ENCODE measurements around the gene NFE2L3. TPM values are rescaled to one million over a fixed set of nuclear protein-coding genes. Genes with fewer than 3 reads are reported as not detected.
"Not testable (repeated sequence)": the region's sequence is repeated elsewhere in the genome, so short reads cannot be mapped to it uniquely, and the experiment has no call there.

The NFE2L3 gene
- total RNA-seq, 1 experiment from 2014 or later, result not detected

DNA sequence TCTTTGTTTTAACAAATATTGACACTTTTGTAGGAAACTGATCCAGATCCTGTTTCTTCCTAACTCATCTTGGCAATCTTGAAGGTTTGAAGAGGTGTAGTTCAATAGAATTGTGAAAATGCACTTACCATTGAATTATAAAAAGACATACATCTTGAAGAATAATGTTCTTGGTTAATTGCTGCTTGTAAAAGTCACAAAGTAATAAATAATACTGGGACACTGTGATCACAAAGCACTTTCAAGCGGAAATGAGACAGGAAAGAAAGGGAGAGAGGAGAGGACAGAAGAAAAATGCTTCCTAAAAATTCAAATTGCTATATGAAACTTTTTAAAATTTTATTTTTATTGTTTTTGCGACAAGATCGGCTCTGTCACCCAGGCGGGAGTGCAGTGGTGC lies 15.2 kb upstream of the NFE2L3 start:
- no peaks in the 10 kb centered on the region for H3K36me3 ChIP-seq
- H3K9me3 ChIP-seq (replicated peaks), result no peaks in the 10 kb centered on the region
- no peak for DNase-seq

GRCh38 chr7:26140380-26140779 lies 11.6 kb upstream of the NFE2L3 start:
- H3K27me3 ChIP-seq, result no peaks in the 10 kb centered on the region
- no peak for DNase-seq
- no peaks in the 10 kb centered on the region for H3K9me3 ChIP-seq (replicated peaks)
- H3K4me1 ChIP-seq, result no peaks in the 10 kb centered on the region
- no peak overlapping the region for H3K4me3 ChIP-seq
- no peak overlapping the region for H3K27ac ChIP-seq
- no peaks in the 10 kb centered on the region for H3K36me3 ChIP-seq

More for the DNA sequence above, 15.2 kb upstream of the NFE2L3 start:
- Histone ChIP-seq H3K4me1 (no peaks in the 10 kb centered on the region), H3K4me3 (no peak overlapping the region), H3K27me3 (peaks cover 6% of the 10 kb centered on the region; the same call in 1 of the 2 replicates), H3K27ac (no peak overlapping the region)

- no peaks in the 10 kb centered on the region for H3K36me3 ChIP-seq
- DNase-seq, result no peak
- H3K27me3 ChIP-seq, result no peaks in the 10 kb centered on the region
- no peaks in the 10 kb centered on the region for H3K4me1 ChIP-seq
- H3K4me3 ChIP-seq, result no peak overlapping the region
- H3K9me3 ChIP-seq (replicated peaks), result no peaks in the 10 kb centered on the region; the same call in 1 of the 2 replicates
- no peak overlapping the region for H3K27ac ChIP-seq
Observed at GRCh38 chr7:26141077-26141476, 10.9 kb upstream of the NFE2L3 start.

- H3K27me3 ChIP-seq, result no peaks in the 10 kb centered on the region
- no peaks in the 10 kb centered on the region for H3K4me1 ChIP-seq
- no peaks in the 10 kb centered on the region; the same call in 1 of the 2 replicates for H3K9me3 ChIP-seq (replicated peaks)
- no peaks in the 10 kb centered on the region for H3K36me3 ChIP-seq
- H3K27ac ChIP-seq, result no peak overlapping the region
- no peak for DNase-seq
- H3K4me3 ChIP-seq, result no peak overlapping the region
Observed at GRCh38 chr7:26143298-26144048, 8.5 kb upstream of the NFE2L3 start.

DNA sequence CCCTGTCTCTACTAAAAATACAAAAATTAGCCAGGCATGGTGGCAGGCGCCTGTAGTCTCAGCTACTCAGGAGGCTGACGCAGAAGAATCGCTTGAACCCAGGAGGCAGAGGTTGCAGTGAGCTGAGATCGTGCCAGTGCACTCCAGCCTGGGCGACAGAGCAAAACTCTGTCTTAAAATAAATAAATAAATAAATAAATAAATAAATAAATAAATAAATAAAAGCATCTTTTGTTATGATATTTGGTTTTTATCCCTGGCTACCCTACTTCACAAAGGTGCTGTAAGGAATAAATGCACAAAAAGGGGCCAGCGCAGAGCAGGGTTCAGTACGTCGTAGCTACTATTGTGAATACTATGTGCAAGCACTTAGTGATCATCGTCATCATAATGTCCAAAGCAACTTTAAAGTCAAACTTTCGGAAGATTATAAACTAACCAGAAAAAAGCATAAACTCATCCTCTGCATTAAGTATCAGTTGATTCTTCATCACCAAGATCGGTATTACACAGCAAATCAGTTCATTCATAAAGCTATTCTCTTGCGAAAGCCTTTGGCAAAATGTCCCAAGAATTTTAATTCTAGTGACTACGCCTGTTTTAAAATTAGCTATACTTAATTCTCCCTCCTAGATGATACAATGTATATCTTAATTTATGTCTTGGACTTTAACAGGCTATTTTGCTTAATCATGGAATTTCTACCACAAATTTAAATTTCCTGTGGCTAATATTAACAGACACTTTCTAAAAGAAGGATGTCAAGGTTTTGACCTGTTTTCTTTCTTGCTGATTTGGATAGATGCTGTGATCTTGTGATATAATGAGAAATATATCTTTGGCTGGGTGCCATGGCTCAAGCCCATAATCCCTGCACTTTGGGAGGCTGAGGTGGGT lies 7.6 kb upstream of the NFE2L3 start:
- no peak overlapping the region for H3K4me3 ChIP-seq
- no peaks in the 10 kb centered on the region for H3K36me3 ChIP-seq
- H3K9me3 ChIP-seq (replicated peaks), result no peaks in the 10 kb centered on the region; the same call in 1 of the 2 replicates
- H3K27ac ChIP-seq, result no peak overlapping the region
- DNase-seq, result no peak
- H3K4me1 ChIP-seq, result no peaks in the 10 kb centered on the region
- no peaks in the 10 kb centered on the region for H3K27me3 ChIP-seq

DNA sequence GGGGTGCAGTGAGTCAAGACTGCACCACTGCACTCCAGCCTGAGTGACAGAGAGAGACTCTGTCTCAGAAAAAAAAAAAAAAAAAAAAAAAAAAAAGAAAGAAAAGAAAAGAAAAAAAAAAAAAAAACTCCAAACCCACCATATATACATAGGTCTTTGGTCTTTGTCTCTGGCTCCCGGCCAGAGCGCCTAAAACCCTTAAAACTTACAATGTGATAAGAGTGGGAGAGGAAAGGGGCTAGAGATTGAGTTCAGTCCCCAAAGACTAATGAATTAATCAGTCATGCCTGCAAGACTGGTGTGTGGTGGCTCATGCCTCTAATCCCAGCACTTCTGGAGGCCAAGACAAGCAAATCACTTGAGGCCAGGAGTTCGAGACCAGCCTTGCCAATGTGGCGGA lies 6.8 kb upstream of the NFE2L3 start:
- Histone ChIP-seq H3K27me3 (no peaks in the 10 kb centered on the region), H3K9me3 (replicated peaks) (no peaks in the 10 kb centered on the region; the same call in 1 of the 2 replicates), H3K36me3 (no peaks in the 10 kb centered on the region), H3K4me1 (no peaks in the 10 kb centered on the region), H3K27ac (no peak overlapping the region), H3K4me3 (no peak overlapping the region)
- DNase-seq, result no peak

- no peaks in the 10 kb centered on the region; the same call in 1 of the 2 replicates for H3K9me3 ChIP-seq (replicated peaks)
- no peaks in the 10 kb centered on the region for H3K27me3 ChIP-seq
- H3K36me3 ChIP-seq, result no peaks in the 10 kb centered on the region
- DNase-seq, result no peak
- no peak overlapping the region for H3K4me3 ChIP-seq
- H3K4me1 ChIP-seq, result no peaks in the 10 kb centered on the region
- H3K27ac ChIP-seq, result no peak overlapping the region
Observed at GRCh38 chr7:26147030-26147429, 5.0 kb upstream of the NFE2L3 start.

DNA sequence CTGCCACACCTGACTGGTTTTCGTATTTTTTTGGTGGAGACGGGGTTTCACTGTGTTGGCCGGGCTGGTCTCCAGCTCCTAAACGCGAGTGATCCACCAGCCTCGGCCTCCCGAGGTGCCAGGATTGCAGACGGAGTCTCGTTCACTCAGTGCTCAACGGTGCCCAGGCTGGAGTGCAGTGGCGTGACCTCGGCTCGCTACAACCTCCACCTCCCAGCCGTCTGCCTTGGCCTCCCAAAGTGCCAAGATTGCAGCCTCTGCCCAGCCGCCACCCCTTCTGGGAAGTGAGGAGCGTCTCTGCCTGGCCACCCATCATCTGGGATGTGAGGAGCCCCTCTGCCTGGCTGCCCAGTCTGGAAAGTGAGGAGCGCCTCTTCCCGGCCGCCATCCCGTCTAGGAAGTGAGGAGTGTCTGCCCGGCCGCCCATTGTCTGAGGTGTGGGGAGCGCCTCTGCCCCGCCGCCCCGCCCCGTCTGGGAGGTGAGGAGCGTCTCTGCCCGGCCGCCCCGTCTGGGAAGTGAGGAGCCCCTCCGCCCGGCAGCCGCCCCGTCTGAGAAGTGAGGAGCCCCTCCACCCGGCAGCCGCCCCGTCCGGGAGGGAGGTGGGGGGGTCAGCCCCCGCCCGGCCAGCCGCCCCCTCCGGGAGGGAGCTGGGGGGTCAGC lies 4.2 kb upstream of the NFE2L3 start:
- not testable (repeated sequence) for H3K4me1 ChIP-seq; H3K9me3 ChIP-seq (replicated peaks); DNase-seq; H3K4me3 ChIP-seq; H3K27me3 ChIP-seq; H3K27ac ChIP-seq; H3K36me3 ChIP-seq

DNA sequence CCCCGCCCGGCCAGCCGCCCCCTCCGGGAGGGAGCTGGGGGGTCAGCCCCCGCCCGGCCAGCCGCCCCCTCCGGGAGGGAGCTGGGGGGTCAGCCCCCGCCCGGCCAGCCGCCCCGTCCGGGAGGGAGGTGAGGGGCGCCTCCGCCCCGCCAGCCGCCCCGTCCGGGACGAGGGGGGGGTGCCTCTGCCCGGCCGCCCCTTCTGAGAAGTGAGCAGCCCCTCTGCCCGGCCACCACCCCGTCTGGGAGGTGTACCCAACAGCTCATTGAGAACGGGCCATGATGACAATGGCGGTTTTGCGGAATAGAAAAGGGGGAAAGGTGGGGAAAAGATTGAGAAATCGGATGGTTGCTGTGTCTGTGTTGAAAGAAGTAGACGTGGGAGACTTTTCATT lies 3.7 kb upstream of the NFE2L3 start:
- H3K27me3 ChIP-seq; H3K9me3 ChIP-seq (replicated peaks); H3K4me1 ChIP-seq; H3K4me3 ChIP-seq; H3K36me3 ChIP-seq; H3K27ac ChIP-seq; DNase-seq: not testable (repeated sequence)

- H3K36me3 ChIP-seq, result no peaks in the 10 kb centered on the region
- H3K4me3 ChIP-seq, result no peak overlapping the region
- no peaks in the 10 kb centered on the region for H3K4me1 ChIP-seq
- H3K27me3 ChIP-seq, result no peaks in the 10 kb centered on the region
- no peaks in the 10 kb centered on the region; the same call in 1 of the 2 replicates for H3K9me3 ChIP-seq (replicated peaks)
- no peak overlapping the region for H3K27ac ChIP-seq
- DNase-seq, result no peak
Observed at GRCh38 chr7:26149391-26149977, 2.5 kb upstream of the NFE2L3 start.

DNA sequence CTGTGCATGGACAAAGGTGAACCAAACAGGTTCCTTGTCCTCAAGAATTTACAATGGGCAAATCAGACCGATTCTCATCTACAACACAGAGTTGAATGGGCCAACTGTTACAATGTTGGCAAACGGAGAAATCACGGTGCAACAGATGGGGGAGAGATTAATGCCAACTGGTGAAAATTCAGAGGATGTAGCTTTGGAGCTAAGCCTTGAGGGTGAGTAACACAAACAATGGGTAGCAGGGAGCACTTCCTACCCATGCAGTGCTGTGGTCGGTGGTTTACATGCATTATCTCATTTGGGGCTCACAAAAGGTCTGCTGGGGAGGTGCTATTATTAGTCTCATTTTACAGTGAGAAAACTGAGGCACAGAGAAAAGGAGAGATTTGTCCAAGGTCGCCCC lies 902 bp upstream of the NFE2L3 start:
- Histone ChIP-seq H3K9me3 (replicated peaks) (no peaks in the 10 kb centered on the region; the same call in 1 of the 2 replicates), H3K36me3 (no peaks in the 10 kb centered on the region), H3K27ac (no peak overlapping the region), H3K4me1 (peaks cover 7% of the 10 kb centered on the region), H3K27me3 (no peaks in the 10 kb centered on the region), H3K4me3 (no peak overlapping the region)
- DNase-seq, result no peak

GRCh38 chr7:26151650-26151952 lies 397 bp upstream of the NFE2L3 start:
- Histone ChIP-seq H3K27me3 (no peaks in the 10 kb centered on the region), H3K9me3 (replicated peaks) (no peaks in the 10 kb centered on the region), H3K27ac (no peak overlapping the region), H3K4me3 (no peak overlapping the region), H3K4me1 (peaks cover 9% of the 10 kb centered on the region), H3K36me3 (no peaks in the 10 kb centered on the region)
- no peak for DNase-seq

GRCh38 chr7:26152782-26153240 lies 813 bp downstream of the NFE2L3 start:
- not testable (repeated sequence) for H3K36me3 ChIP-seq; H3K27ac ChIP-seq; H3K4me3 ChIP-seq; H3K27me3 ChIP-seq; DNase-seq; H3K9me3 ChIP-seq (replicated peaks)
- H3K4me1 ChIP-seq, result peaks cover 13% of the 10 kb centered on the region

DNA sequence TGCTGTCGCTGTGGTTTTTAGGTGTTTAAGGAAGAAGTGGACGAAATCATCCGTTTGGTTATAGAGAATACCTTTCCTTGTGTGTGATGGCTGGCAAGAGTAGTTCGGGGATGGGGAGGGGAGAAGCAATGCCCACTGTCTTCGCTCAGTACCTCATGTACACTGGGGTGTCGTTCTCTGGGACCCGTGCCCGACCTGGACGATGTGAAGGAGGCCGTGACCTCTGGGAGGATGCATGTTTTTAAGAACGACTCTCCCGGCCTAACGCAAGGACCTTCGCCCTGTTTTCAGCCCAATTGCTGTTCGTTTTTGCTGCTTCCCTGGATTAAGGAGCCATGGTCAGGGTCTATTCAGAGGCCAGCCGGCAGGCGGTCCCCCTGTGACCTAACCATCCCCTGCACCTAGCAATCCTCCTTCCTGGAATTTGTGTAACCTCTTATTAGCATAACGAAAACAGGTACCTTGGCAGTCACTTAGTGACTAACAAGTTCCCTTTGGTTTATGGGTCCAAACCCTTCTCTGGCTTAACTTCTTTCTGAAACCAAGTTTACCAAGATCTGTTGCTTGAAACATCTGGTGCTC lies 1.3 kb downstream of the NFE2L3 start:
- no peaks in the 10 kb centered on the region for H3K36me3 ChIP-seq
- no peaks in the 10 kb centered on the region for H3K27me3 ChIP-seq
- peaks cover 13% of the 10 kb centered on the region for H3K4me1 ChIP-seq
- no peaks in the 10 kb centered on the region for H3K9me3 ChIP-seq (replicated peaks)
- no peak for DNase-seq
- H3K4me3 ChIP-seq, result no peak overlapping the region
- no peak overlapping the region for H3K27ac ChIP-seq
